ENCODE results near the gene SPNS1. TPM values are rescaled to one million over a fixed set of nuclear protein-coding genes. Genes with fewer than 3 reads are reported as not detected.

SPNS1 gene
- total and polyA plus RNA-seq, 2 of the 8 experiments (the other 6 are each of a cell fraction or from before 2014, with no cell fraction given), result 48.8 to 66.9 TPM

- Histone ChIP-seq H2BK120ac (replicated peaks; ENCODE audit: low read depth, low read length) (no peak overlapping the region), H3K14ac (ENCODE audit: insufficient read length) (no peak overlapping the region), H3K27ac (ENCODE audit: low read depth, low read length) (no peak overlapping the region), H3K36me3 (ENCODE audit: control insufficient read depth in 2 of 4, insufficient read depth in 4 of 4, low read length in 3 of 4) (no peaks in the 10 kb centered on the region), H3K4ac (replicated peaks; ENCODE audit: insufficient read length, low read depth, low read length) (no peak overlapping the region), H2BK20ac (ENCODE audit: low read length) (no peak overlapping the region), H4K20me1 (replicated peaks in 1 of 2; ENCODE audit: control insufficient read depth in 1 of 2, insufficient read depth in 2 of 2, low read length in 2 of 2) (no peaks in the 10 kb centered on the region), H4K8ac (ENCODE audit: extremely low read depth, insufficient read depth, low read length) (peak overlapping the region; percentile 92; the same call in 1 of the 2 replicates), H3K56ac (replicated peaks; ENCODE audit: insufficient read length, low read depth, low read length) (no peak overlapping the region), H3K18ac (ENCODE audit: extremely low read depth, low read length) (no peak overlapping the region; the same call in 1 of the 2 replicates), H3K9ac (replicated peaks in 1 of 4; ENCODE audit: extremely low read depth in 1 of 4, low read depth in 3 of 4, low read length in 3 of 4) (no peak overlapping the region), H3K4me2 (ENCODE audit: insufficient read depth in 1 of 2, low read depth in 2 of 2, low read length in 2 of 2) (no peak overlapping the region), H3K79me1 (ENCODE audit: low read depth, low read length) (no peaks in the 10 kb centered on the region), H2BK15ac (ENCODE audit: low read length) (no peak overlapping the region), H3K4me3 (ENCODE audit: extremely low read depth in 1 of 4, insufficient read depth in 2 of 4, low read depth in 3 of 4, low read length in 4 of 4) (no peak overlapping the region), H3K79me2 (ENCODE audit: control insufficient read depth in 1 of 2, insufficient read depth in 2 of 2, low read length in 2 of 2) (no peaks in the 10 kb centered on the region), H2AFZ (ENCODE audit: low read length) (peak overlapping the region; percentile 65; the same call in 1 of the 2 replicates), H2BK12ac (ENCODE audit: low read depth, low read length) (no peak overlapping the region), H3K23ac (ENCODE audit: insufficient read length) (no peak overlapping the region), H3K4me1 (replicated peaks in 1 of 4; ENCODE audit: control insufficient read depth in 3 of 4, insufficient read depth in 4 of 4, low read length in 3 of 4) (peaks cover 0 to 10% (median 5%) of the 10 kb centered on the region in 4 experiments; a peak in 6 of 7 replicates), H3K23me2 (ENCODE audit: low read depth, low read length) (peaks cover 2% of the 10 kb centered on the region; the same call in 1 of the 2 replicates), H2BK5ac (ENCODE audit: low read depth, low read length) (no peak overlapping the region), H2AK5ac (ENCODE audit: low read depth, low read length) (no peak overlapping the region), H3K9me3 (ENCODE audit: insufficient read depth in 2 of 2, low read depth in 1 of 2, low read length in 1 of 2) (no peaks in the 10 kb centered on the region), H4K91ac (replicated peaks; ENCODE audit: insufficient read length, low read length) (no peak overlapping the region), H3K27me3 (replicated peaks in 1 of 4; ENCODE audit: control insufficient read depth in 3 of 4, extremely low read depth in 1 of 4, insufficient read depth in 3 of 4, low read length in 3 of 4) (no peaks in the 10 kb centered on the region), H4K5ac (ENCODE audit: insufficient read length, low read depth, low read length) (no peak overlapping the region)
- ChIA-PET CTCF (ENCODE audit: partially characterized antibody) (interaction anchor here (1.7 kb wide), 1 partner anchor 45 kb away, joined by 4 read pairs; no protein-coding TSS in a partner anchor), POLR2A (ENCODE audit: partially characterized antibody) (no interaction called here)
- no peak for DNase-seq (ENCODE audit: low read depth in 1 of 2, low spot score in 2 of 2)
- TF ChIP-seq CBX8 (IDR thresholded peaks at IDR 0.05; ENCODE audit: borderline replicate concordance, low read depth, low read length) (no peak), SP4 (IDR thresholded peaks at IDR 0.05; ENCODE audit: low read length) (no peak), NRF1 (IDR thresholded peaks at IDR 0.05; ENCODE audit: low read depth, low read length) (no peak), TBP (IDR thresholded peaks at IDR 0.05; ENCODE audit: low read depth, low read length) (no peak), CHD1 (IDR thresholded peaks at IDR 0.05; ENCODE audit: low read depth, low read length) (no peak), SP2 (IDR thresholded peaks at IDR 0.05; ENCODE audit: low read length) (no peak), SUZ12 (IDR thresholded peaks at IDR 0.05; ENCODE audit: low read length) (no peak)
- no peak for FAIRE-seq
- 72% methylated on average over 5 of the region's 5 CpGs; no CpG with 5 or more reads in 1 of the 2 experiments for WGBS, 2 experiments (ENCODE audit: extremely low coverage in 1 of 2, insufficient coverage in 1 of 2, insufficient read length in 1 of 2, insufficient replicate concordance in 2 of 2, low coverage in 1 of 2, low lambda C conversion rate in 2 of 2, missing lambda C conversion rate in 1 of 2)
These were observed 50.6 kb downstream of the SPNS1 start for GRCh38 chr16:29025218-29025617.

All from H1 (cell line).